H9 (cell line): Measurements from ENCODE around the gene SRL. TPM values are rescaled to one million over a fixed set of nuclear protein-coding genes. Genes with fewer than 3 reads are reported as not detected.

Source experiments
- DNase-seq: peaks from one replicate; pipeline ENCODE4 v3.0.0-alpha.2; 2017
- H2AFZ ChIP-seq: one replicate; pipeline ENCODE4 v1.6.1; 2013; ENCODE audit warnings: mild to moderate bottlenecking, low read length, control low read depth, moderate library complexity
- H2AK5ac ChIP-seq: 2 replicates; pipeline ENCODE4 v1.6.1; 2013; ENCODE audit warnings: low read length, control low read depth, mixed read lengths; ENCODE audit not compliant: insufficient read length
- H2BK120ac ChIP-seq: one replicate; pipeline ENCODE4 v1.6.1; 2013; ENCODE audit warnings: low read depth, mild to moderate bottlenecking, low read length, control low read depth, inconsistent platforms; ENCODE audit not compliant: poor library complexity, severe bottlenecking
- H2BK12ac ChIP-seq: 2 replicates; pipeline ENCODE4 v1.6.1; 2013; ENCODE audit warnings: low read length, control low read depth, mixed read lengths, low read depth; ENCODE audit not compliant: insufficient read length
- H2BK15ac ChIP-seq: 2 replicates; pipeline ENCODE4 v1.6.1; 2013; ENCODE audit warnings: low read depth, low read length, control low read depth
- H2BK20ac ChIP-seq: one replicate; pipeline ENCODE4 v1.6.1; 2013; ENCODE audit warnings: low read depth, mild to moderate bottlenecking, low read length, control low read depth, inconsistent platforms; ENCODE audit not compliant: poor library complexity, severe bottlenecking
- H2BK5ac ChIP-seq: 2 replicates; pipeline ENCODE4 v1.6.1; 2013; ENCODE audit warnings: low read length, control low read depth, mixed read lengths; ENCODE audit not compliant: insufficient read length
- H3K14ac ChIP-seq: 2 replicates; pipeline ENCODE4 v1.6.1; 2013; ENCODE audit warnings: low read length, control low read depth; ENCODE audit not compliant: insufficient read depth
- H3K18ac ChIP-seq: 2 replicates; pipeline ENCODE4 v1.6.1; 2013; ENCODE audit warnings: low read depth, mild to moderate bottlenecking, mixed read lengths, low read length, control low read depth; ENCODE audit not compliant: insufficient read length
- H3K23ac ChIP-seq: 2 replicates; pipeline ENCODE4 v1.6.1; 2013; ENCODE audit warnings: low read length, control low read depth, mixed read lengths, low read depth; ENCODE audit not compliant: insufficient read length
- H3K23me2 ChIP-seq: 2 replicates; pipeline ENCODE4 v1.6.1; 2013; ENCODE audit warnings: low read depth, mild to moderate bottlenecking, mixed read lengths, low read length, control low read depth; ENCODE audit not compliant: insufficient read length, poor library complexity, severe bottlenecking
- H3K27ac ChIP-seq: 2 replicates; pipeline ENCODE4 v1.5.1; 2013; ENCODE audit warnings: low read length, control low read depth, mixed read lengths, low read depth; ENCODE audit not compliant: insufficient read length
- H3K27me3 ChIP-seq: 2 replicates; pipeline ENCODE4 v1.6.1; 2013; ENCODE audit warnings: low read length, control low read depth, inconsistent platforms; ENCODE audit not compliant: insufficient read depth
- H3K4ac ChIP-seq: 2 replicates; pipeline ENCODE4 v1.6.1; 2013; ENCODE audit warnings: low read depth, mild to moderate bottlenecking, control low read depth, inconsistent platforms, low read length, moderate library complexity
- H3K4me1 ChIP-seq: 2 replicates; pipeline ENCODE4 v1.6.1; 2013; ENCODE audit warnings: low read length, control low read depth, inconsistent platforms; ENCODE audit not compliant: insufficient read depth
- H3K4me2 ChIP-seq: 2 replicates; pipeline ENCODE4 v1.6.1; 2013; ENCODE audit warnings: low read length, control low read depth, mixed read lengths; ENCODE audit not compliant: insufficient read length, insufficient read depth
- H3K56ac ChIP-seq: 2 replicates; pipeline ENCODE4 v1.6.1; 2013; ENCODE audit warnings: low read depth, mild to moderate bottlenecking, mixed read lengths, low read length, control low read depth; ENCODE audit not compliant: insufficient read length
- H3K79me1 ChIP-seq: 2 replicates; pipeline ENCODE4 v1.6.1; 2013; ENCODE audit warnings: low read depth, mild to moderate bottlenecking, moderate library complexity, low read length, control low read depth, inconsistent platforms; ENCODE audit not compliant: insufficient read depth, poor library complexity, severe bottlenecking
- H3K79me2 ChIP-seq: 2 replicates; pipeline ENCODE4 v1.6.1; 2013; ENCODE audit warnings: low read length, control low read depth, inconsistent platforms; ENCODE audit not compliant: insufficient read depth
- H3K9ac ChIP-seq: 2 replicates; pipeline ENCODE4 v1.6.1; 2013; ENCODE audit warnings: low read length, control low read depth, mixed read lengths; ENCODE audit not compliant: insufficient read length; ENCODE audit errors: extremely low read depth
- H3K9me3 ChIP-seq: one replicate; pipeline ENCODE4 v1.6.1; 2013; ENCODE audit warnings: low read depth, low read length, inconsistent platforms; ENCODE audit not compliant: control insufficient read depth
- H3T11ph ChIP-seq: one replicate; pipeline ENCODE4 v1.6.1; 2013; ENCODE audit warnings: mild to moderate bottlenecking, low read length, control low read depth, inconsistent platforms
- H4K20me1 ChIP-seq: one replicate; pipeline ENCODE4 v1.6.1; 2013; ENCODE audit not compliant: control insufficient read depth, insufficient read length, insufficient read depth
- H4K5ac ChIP-seq: 2 replicates; pipeline ENCODE4 v1.6.1; 2013; ENCODE audit warnings: low read depth, mild to moderate bottlenecking, mixed read lengths, low read length, control low read depth; ENCODE audit not compliant: insufficient read length
- H4K8ac ChIP-seq: replicated peaks from 2 replicates; pipeline ENCODE4 v1.6.1; 2013; ENCODE audit warnings: low read length, control low read depth, mixed read lengths, low read depth; ENCODE audit not compliant: insufficient read length
- H4K91ac ChIP-seq: 2 replicates; pipeline ENCODE4 v1.6.1; 2013; ENCODE audit warnings: low read depth, mild to moderate bottlenecking, moderate library complexity, mixed read lengths, low read length, control low read depth; ENCODE audit not compliant: insufficient read length
- H3K27ac Mint-ChIP-seq, 3 experiments: 2 replicates in 2 of 3; 3 replicates in 1 of 3; pipeline ENCODE4 v1.8.0; 2020 to 2021; ENCODE audit warnings: mixed read lengths in 3 of 3, mild to moderate bottlenecking in 1 of 3, moderate library complexity in 1 of 3
- H3K27me3 Mint-ChIP-seq: 2 replicates; pipeline ENCODE4 v1.8.0; 2021; ENCODE audit warnings: low read depth, mild to moderate bottlenecking, moderate library complexity, mixed read lengths
- H3K36me3 Mint-ChIP-seq, 3 experiments: 2 replicates in 2 of 3; 3 replicates in 1 of 3; pipeline ENCODE4 v1.8.0; 2020 to 2021; ENCODE audit warnings: low read depth in 3 of 3, mixed read lengths in 3 of 3; ENCODE audit not compliant: insufficient read depth in 1 of 3
- H3K4me1 Mint-ChIP-seq, 2 experiments: 2 replicates each; pipeline ENCODE4 v1.8.0; 2020; ENCODE audit warnings: mixed read lengths in 2 of 2
- H3K4me3 Mint-ChIP-seq, 2 experiments: 2 replicates in 1 of 2; 3 replicates in 1 of 2; pipeline ENCODE4 v1.8.0; 2020 to 2021; ENCODE audit warnings: mild to moderate bottlenecking in 2 of 2, mixed read lengths in 2 of 2, moderate library complexity in 1 of 2
- H3K9me3 Mint-ChIP-seq, 2 experiments: 2 replicates in 1 of 2; 3 replicates in 1 of 2; pipeline ENCODE4 v1.8.0; 2020; ENCODE audit warnings: mild to moderate bottlenecking in 2 of 2, mixed read lengths in 2 of 2, moderate library complexity in 1 of 2
- WGBS: extraction: QIAGEN DNeasy Blood & Tissue Kit; methylation state at CpG from one replicate; pipeline ENCODE4 v1.1.7; 2013; ENCODE audit warnings: missing lambda C conversion rate, low lambda C conversion rate, mixed read lengths; ENCODE audit not compliant: insufficient read length; ENCODE audit errors: extremely low coverage; 5-methylcytosine and 5-hydroxymethylcytosine counted together
- total RNA-seq: library from RNA; stranded (reverse); gene quantifications from 2 replicates; pipeline ENCODE4 v1.2.1, GENCODE V29; 2021
- TF ChIP-seq, protein P1 (sequence below): fragments of 200-600 bp; sonication (generic); conservative IDR thresholded peaks from 3 replicates; pipeline ENCODE4 v1.8.0; 2021; ENCODE audit warnings: antibody characterized with exemption, mild to moderate bottlenecking

The SRL gene
- total RNA-seq, 1 experiment from 2014 or later, result not detected

DNA sequence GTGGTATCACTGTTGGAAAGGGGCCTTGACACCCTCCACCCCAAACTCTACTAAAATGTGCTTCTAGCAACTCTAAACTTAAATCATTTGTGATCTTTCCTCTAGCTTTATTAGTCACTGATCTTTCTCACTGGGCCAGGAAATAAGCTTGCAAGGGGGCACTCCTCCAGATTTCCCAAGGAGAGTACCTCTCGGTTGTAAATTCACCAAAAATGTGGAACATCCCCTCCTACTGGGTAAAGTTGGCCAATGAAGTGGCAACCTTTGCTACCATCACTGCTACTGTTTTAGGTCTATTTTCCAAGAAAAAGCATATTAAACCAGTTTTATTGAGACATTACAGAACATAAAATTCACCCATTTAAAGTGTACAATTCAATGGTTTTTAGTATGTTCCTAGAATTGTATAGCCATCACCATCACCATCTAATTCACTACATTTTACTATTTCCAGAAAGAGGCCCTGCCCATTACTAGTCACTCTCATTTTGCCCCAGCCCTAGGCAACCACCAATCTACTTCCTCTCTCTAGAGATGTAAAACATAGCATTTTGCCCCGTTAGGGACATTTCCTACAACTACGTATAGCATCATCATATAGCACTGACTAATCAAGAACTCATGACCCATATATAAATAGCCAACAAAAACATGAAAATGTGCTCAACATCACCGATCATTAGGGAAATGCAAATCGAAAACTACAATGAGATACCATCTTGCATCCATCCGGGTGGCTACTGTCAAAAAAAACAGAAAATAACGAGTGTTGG, 81.0 kb downstream of the SRL start:
- Mint-ChIP-seq H3K27me3 (peaks cover 11% of the 10 kb centered on the region), H3K9me3 (no peaks in the 10 kb centered on the region; a peak in 1 of 5 replicates), H3K27ac (no peak overlapping the region), H3K36me3 (no peaks in the 10 kb centered on the region), H3K4me3 (no peak overlapping the region), H3K4me1 (no peaks in the 10 kb centered on the region)
- Histone ChIP-seq H2AFZ (no peak overlapping the region), H2BK20ac (no peak overlapping the region), H4K91ac (no peak overlapping the region), H2BK12ac (no peak overlapping the region), H3K56ac (no peak overlapping the region), H3K9me3 (no peaks in the 10 kb centered on the region), H4K5ac (no peak overlapping the region), H2BK120ac (no peak overlapping the region), H3K4ac (no peak overlapping the region), H3T11ph (no peak overlapping the region), H2BK5ac (no peak overlapping the region), H3K4me1 (no peaks in the 10 kb centered on the region), H3K18ac (no peak overlapping the region), H3K23me2 (no peaks in the 10 kb centered on the region), H3K14ac (no peak overlapping the region), H3K27ac (no peak overlapping the region), H3K9ac (no peak overlapping the region), H3K4me2 (no peak overlapping the region), H2BK15ac (no peak overlapping the region), H3K27me3 (no peaks in the 10 kb centered on the region), H3K79me2 (no peaks in the 10 kb centered on the region), H4K20me1 (no peaks in the 10 kb centered on the region), H3K79me1 (no peaks in the 10 kb centered on the region), H2AK5ac (no peak overlapping the region), H3K23ac (no peak overlapping the region), H4K8ac (no peak overlapping the region)
- no peak for DNase-seq
- no CpG with 5 or more reads among the region's 7 CpGs for WGBS
- TF ChIP-seq, protein P1, sequence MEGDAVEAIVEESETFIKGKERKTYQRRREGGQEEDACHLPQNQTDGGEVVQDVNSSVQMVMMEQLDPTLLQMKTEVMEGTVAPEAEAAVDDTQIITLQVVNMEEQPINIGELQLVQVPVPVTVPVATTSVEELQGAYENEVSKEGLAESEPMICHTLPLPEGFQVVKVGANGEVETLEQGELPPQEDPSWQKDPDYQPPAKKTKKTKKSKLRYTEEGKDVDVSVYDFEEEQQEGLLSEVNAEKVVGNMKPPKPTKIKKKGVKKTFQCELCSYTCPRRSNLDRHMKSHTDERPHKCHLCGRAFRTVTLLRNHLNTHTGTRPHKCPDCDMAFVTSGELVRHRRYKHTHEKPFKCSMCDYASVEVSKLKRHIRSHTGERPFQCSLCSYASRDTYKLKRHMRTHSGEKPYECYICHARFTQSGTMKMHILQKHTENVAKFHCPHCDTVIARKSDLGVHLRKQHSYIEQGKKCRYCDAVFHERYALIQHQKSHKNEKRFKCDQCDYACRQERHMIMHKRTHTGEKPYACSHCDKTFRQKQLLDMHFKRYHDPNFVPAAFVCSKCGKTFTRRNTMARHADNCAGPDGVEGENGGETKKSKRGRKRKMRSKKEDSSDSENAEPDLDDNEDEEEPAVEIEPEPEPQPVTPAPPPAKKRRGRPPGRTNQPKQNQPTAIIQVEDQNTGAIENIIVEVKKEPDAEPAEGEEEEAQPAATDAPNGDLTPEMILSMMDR, result peak; percentile 47; the same call in 2 of the 3 replicates
